HepG2 (cell line): ENCODE measurements around the gene TCF7L2. TPM values are rescaled to one million over a fixed set of nuclear protein-coding genes. Genes with fewer than 3 reads are reported as not detected.

Source experiments
- AFF4 ChIP-seq: sonication (generic); formaldehyde crosslinking; IDR thresholded peaks from 2 replicates; pipeline ENCODE4 v1.4.0; 2020; ENCODE audit warnings: missing genetic modification reagents
- ARHGAP35 ChIP-seq: sonication (generic); formaldehyde crosslinking; IDR thresholded peaks from 2 replicates; pipeline ENCODE4 v1.9.0; 2022; ENCODE audit warnings: mild to moderate bottlenecking, inconsistent platforms, moderate library complexity, missing genetic modification reagents, borderline replicate concordance
- ARID5B ChIP-seq: IDR thresholded peaks from 2 replicates; pipeline ENCODE4 v1.4.0; 2020; ENCODE audit warnings: mild to moderate bottlenecking, missing genetic modification reagents
- BCLAF1 ChIP-seq: fragments of 450-650 bp; IDR thresholded peaks from 2 replicates; pipeline ENCODE4 v1.6.1; 2017; ENCODE audit warnings: mild to moderate bottlenecking
- ELF1 ChIP-seq: sonication (generic); formaldehyde crosslinking; IDR thresholded peaks from 2 replicates; pipeline ENCODE4 v1.4.0; 2020; ENCODE audit warnings: missing genetic modification reagents
- HNRNPLL ChIP-seq: fragments of 200-400 bp; formaldehyde crosslinking; IDR thresholded peaks from 2 replicates; pipeline ENCODE4 v1.6.1; 2017; ENCODE audit warnings: mild to moderate bottlenecking, low read depth, low read length; ENCODE audit not compliant: poor library complexity, severe bottlenecking
- HOXA5 ChIP-seq: sonication (generic); formaldehyde crosslinking; IDR thresholded peaks from 2 replicates; pipeline ENCODE4 v1.4.0; 2020; ENCODE audit warnings: missing genetic modification reagents
- LBX2 ChIP-seq: sonication (generic); formaldehyde crosslinking; IDR thresholded peaks from 2 replicates; pipeline ENCODE4 v1.5.0; 2020; ENCODE audit warnings: missing genetic modification reagents, mild to moderate bottlenecking, borderline replicate concordance
- NFATC3 ChIP-seq: sonication (generic); formaldehyde crosslinking; IDR thresholded peaks from 2 replicates; pipeline ENCODE4 v1.5.1; 2020; ENCODE audit warnings: mild to moderate bottlenecking, missing genetic modification reagents
- SP4 ChIP-seq: sonication (generic); formaldehyde crosslinking; IDR thresholded peaks from 2 replicates; pipeline ENCODE4 v1.8.1; 2023; ENCODE audit warnings: mild to moderate bottlenecking, missing genetic modification reagents
- TEF ChIP-seq: sonication (generic); formaldehyde crosslinking; IDR thresholded peaks from 2 replicates; pipeline ENCODE4 v1.5.0; 2020; ENCODE audit warnings: missing genetic modification reagents
- ZFP91 ChIP-seq: sonication (generic); formaldehyde crosslinking; IDR thresholded peaks from 2 replicates; pipeline ENCODE4 v1.9.0; 2022; ENCODE audit warnings: missing genetic modification reagents, mild to moderate bottlenecking, borderline replicate concordance
- ZNF451 ChIP-seq: sonication (generic); formaldehyde crosslinking; IDR thresholded peaks from 2 replicates; pipeline ENCODE4 v1.5.0; 2020; ENCODE audit warnings: mild to moderate bottlenecking, missing genetic modification reagents
- polyA plus RNA-seq, 8 experiments: library from polyadenylated mRNA; depleted of rRNA in 3 of 8; stranded (reverse) in 7 of 8; unstranded in 1 of 8; fragments of >200 nt; fragmentation: Illumina TruSeq in 4 of 8; extraction: Trizol in 4 of 8; gene quantifications; 2 replicates each; pipeline versions ENCODE4 v1.2.1 to v1.2.3, GENCODE V29; 2011 to 2016; ENCODE audit warnings: low read depth in 4 of 8, missing spikeins in 1 of 8, mixed read lengths in 1 of 8; ENCODE audit not compliant: insufficient read depth in 1 of 8
- total RNA-seq, 5 experiments: library from RNA; depleted of rRNA; stranded (reverse); fragments of >200 nt; fragmentation: Illumina TruSeq; extraction: Trizol; gene quantifications; 2 replicates each; pipeline ENCODE4 v1.2.3, GENCODE V29; 2016; ENCODE audit warnings: low read depth in 1 of 5

Gene TCF7L2
- total and polyA plus RNA-seq, 2 of the 13 experiments (the other 11 are each of a cell fraction or from before 2014, with no cell fraction given) = 3.9 to 13.7 TPM

- TF ChIP-seq AFF4 (CRISPR knock-in tag) = no peak
- TF ChIP-seq LBX2 (CRISPR knock-in tag) = no peak
- no peak for TF ChIP-seq ZNF451
- TF ChIP-seq NFATC3 (CRISPR knock-in tag) = no peak
- TF ChIP-seq ARID5B (CRISPR knock-in tag) = peak; percentile 89
- no peak; the same call in 1 of the 2 replicates for TF ChIP-seq ELF1
- TF ChIP-seq ZFP91 (CRISPR knock-in tag) = 0 out of 2 replicates have a peak, but pooled peaks have one; percentile 49
- TF ChIP-seq HNRNPLL = peak; percentile 65
- TF ChIP-seq ARHGAP35 = no peak
- no peak for TF ChIP-seq BCLAF1
- no peak for TF ChIP-seq TEF (CRISPR knock-in tag)
- TF ChIP-seq SP4 (CRISPR knock-in tag) = peak; percentile 36; the same call in 1 of the 2 replicates
- TF ChIP-seq HOXA5 (CRISPR knock-in tag) = no peak
Observed at GRCh38 chr10:113073549-113074189, 123.6 kb downstream of the TCF7L2 start (continued).
